Head of caudate nucleus (tissue), 42 donors: ENCODE measurements around the gene HMG20A.

Source experiments
- DNase-seq, 42 donors: peaks; one replicate each; pipeline versions ENCODE4 v3.0.0 to v3.0.0-alpha.2; 2020 to 2021; ENCODE audit warnings: mixed read lengths in 7 of 42
- intact Hi-C: fragments of 100-400 bp; cut with DNase I; formaldehyde crosslinking; loops from one replicate; pipeline ENCODE4 v1.15.0; 2022

Gene HMG20A

DNA sequence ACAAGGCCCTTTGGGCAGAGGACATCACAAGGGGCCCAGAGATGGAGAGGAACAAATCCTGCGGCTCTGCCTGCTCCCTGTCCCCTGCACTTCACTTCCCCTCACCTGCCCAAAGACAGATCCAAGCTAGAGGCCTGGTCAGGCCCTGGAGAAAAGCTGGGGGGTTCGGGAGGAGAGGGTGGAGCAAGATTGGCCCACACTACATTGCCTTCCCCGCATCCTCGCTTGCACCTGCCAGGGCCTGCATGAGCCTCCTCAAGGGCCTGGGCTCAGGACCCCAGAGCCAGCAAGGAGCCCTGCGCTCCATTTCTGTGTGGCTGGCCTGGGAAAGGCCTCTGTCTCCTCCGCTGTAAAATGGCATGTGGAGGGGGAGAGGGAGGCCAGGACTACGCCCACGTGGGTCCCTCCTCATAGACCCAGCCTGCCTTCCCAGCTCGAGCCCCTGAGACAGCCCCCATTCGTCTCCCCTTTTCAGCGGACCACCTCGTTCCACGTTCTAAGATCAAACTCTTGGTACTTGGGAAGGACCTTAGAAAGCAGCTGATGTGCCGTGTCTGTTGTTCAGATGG, 106.0 kb downstream of the HMG20A start:
- intact Hi-C loops, result no loop called here
- peak in 2 of 42 donors; percentile 4 to 18 for DNase-seq

GRCh38 chr15:77527164-77527778, 106.6 kb downstream of the HMG20A start:
- DNase-seq, result peak in 2 of 42 donors; percentile 8 to 24
- intact Hi-C loops, result no loop called here

DNA sequence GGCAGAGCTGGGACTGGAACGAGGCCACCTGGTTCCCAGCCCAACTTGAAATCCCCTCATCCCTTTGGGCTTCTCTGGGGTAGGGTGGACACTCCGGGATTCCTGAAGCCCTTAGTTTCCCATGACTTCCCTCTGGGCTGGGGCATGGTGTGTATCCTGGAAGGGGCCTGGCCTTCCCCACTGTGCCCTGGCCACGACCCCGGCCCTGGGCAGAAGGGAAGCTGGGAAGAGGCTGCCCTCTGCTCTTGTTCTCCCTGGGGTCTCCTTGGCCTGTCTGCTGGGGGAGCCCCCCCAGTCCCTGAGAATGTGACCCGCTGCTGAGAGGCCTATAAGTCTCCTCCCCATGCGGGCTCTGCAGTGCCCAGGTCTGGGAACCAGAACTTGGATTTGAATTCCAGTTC, 107.1 kb downstream of the HMG20A start:
- peak in 1 of 42 donors; percentile 20 for DNase-seq
- intact Hi-C loops, result no loop called here

GRCh38 chr15:77528290-77528967, 107.7 kb downstream of the HMG20A start:
- intact Hi-C loops, result no loop called here

GRCh38 chr15:77528968-77529319, 108.3 kb downstream of the HMG20A start:
- intact Hi-C loops, result no loop called here
- peak in 1 of 42 donors; percentile 10 for DNase-seq

More at GRCh38 chr15:77528290-77528967, 107.7 kb downstream of the HMG20A start:
- peak in 1 of 42 donors; percentile 20 for DNase-seq

GRCh38 chr15:77529394-77530159, 108.9 kb downstream of the HMG20A start:
- DNase-seq, result peak in 3 of 42 donors; percentile 4 to 15 (median 8)
- intact Hi-C loops, result no loop called here

GRCh38 chr15:77530576-77530975, 109.9 kb downstream of the HMG20A start:
- intact Hi-C loops, result no loop called here

GRCh38 chr15:77531191-77532000, 110.7 kb downstream of the HMG20A start:
- intact Hi-C loops, result no loop called here
- DNase-seq, result peak in 3 of 42 donors; percentile 5 to 15 (median 10)

More at GRCh38 chr15:77530576-77530975, 109.9 kb downstream of the HMG20A start:
- DNase-seq, result peak in 3 of 42 donors; percentile 3 to 10 (median 7)

DNA sequence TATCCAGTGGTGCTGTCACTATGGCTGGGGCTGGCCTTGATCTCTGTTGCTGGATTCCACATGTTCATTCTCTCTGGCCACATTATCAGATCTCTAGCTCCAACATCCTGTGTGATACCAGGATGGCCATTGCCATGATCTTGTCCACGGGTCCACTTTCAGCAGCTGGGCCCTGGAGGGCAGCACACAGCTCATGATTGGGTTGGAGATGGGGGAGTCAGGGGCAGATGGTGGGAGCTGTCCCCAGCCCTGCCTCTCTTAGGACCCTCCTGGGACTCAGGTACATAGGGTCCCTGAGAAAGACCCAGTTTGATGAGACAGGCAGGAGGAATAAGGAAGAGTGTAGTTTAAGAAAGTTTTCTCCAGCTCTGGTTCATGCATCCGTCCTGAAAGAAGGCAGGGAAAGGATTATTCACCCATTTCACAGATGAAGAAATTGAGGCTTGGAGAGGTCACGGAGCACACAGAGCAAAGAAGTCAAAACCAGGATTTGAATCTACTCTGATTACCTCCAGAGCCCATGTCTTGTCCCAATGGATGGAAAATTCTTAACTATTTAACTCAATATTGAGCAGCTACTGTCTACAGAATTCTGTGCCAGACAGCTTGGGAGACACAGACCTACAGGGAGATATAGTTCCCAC, 111.5 kb downstream of the HMG20A start:
- peak in 2 of 42 donors; percentile 8 to 12 for DNase-seq
- intact Hi-C loops, result no loop called here

GRCh38 chr15:77532846-77533245, 112.2 kb downstream of the HMG20A start:
- peak in 2 of 42 donors; percentile 10 to 25 for DNase-seq
- intact Hi-C loops, result no loop called here

DNA sequence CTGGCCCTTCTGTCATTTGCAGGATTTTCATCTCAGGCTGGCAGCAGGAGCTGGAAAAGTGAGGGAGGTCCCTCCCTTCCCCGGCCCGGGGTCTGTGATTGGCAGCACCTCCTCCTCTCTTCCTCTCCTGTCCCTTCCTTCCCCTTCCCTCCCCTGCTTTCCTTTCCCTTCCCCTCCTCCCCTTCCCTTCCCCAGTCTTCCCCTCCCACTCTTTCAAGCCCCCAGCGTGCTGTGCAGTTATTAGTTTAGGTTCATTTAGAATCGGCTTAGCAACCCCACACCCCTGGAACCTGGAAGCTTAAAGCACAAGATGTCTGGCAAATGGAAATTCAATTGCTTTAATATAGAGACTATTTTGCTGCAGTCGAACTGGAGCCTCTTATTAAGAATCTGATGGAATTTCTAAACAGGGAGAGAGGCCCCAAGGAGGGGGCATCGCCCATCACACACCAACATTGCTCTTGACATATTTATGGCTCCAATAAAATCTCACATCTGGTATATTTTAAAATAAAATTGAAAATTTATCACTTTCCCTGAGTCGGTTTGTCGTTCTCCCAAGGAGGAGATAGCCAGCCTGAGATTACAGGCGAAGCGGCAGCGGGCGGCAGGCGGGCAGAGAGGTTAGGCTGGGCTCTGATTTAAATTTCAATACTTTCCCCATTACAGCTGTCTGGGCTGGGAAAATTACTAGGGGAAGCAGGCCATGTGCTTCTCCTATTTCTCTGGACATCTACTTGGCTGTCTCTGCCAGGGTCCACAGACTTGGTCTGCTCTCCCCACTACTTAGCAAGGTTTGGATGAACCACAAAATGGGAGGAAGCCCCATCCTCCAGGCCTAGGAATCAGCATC, 113.1 kb downstream of the HMG20A start:
- intact Hi-C loops, result no loop called here
- DNase-seq, result peak in 1 of 42 donors; percentile 23
